ENCODE measurements around the gene RNF207. TPM values are rescaled to one million over a fixed set of nuclear protein-coding genes. Genes with fewer than 3 reads are reported as not detected.

RNF207 gene
- total RNA-seq, 1 experiment from 2014 or later = 4.9 TPM

- peaks cover 4 to 11% of the 10 kb centered on the region in 2 experiments; a peak in 3 of 4 replicates for H3K4me1 Mint-ChIP-seq
- H3K9ac ChIP-seq (ENCODE audit: extremely low read depth, insufficient read length, low read length) = no peak overlapping the region
Measured at GRCh38 chr1:6259491-6260362, 53.8 kb downstream of the RNF207 start.

More at GRCh38 chr1:6259491-6260362, 53.8 kb downstream of the RNF207 start:
- no peak overlapping the region for H4K5ac ChIP-seq (ENCODE audit: insufficient read length, low read depth, low read length)
- no peaks in the 10 kb centered on the region for H4K20me1 ChIP-seq (ENCODE audit: control insufficient read depth, insufficient read depth, insufficient read length)
- H4K8ac ChIP-seq (replicated peaks; ENCODE audit: insufficient read length, low read depth, low read length) = no peak overlapping the region
- no peak overlapping the region for H3K56ac ChIP-seq (ENCODE audit: insufficient read length, low read depth, low read length)
- Mint-ChIP-seq H3K27ac (no peak overlapping the region), H3K4me3 (peak overlapping the region; percentile 48 to 76), H3K9me3 (no peaks in the 10 kb centered on the region), H3K36me3 (ENCODE audit: insufficient read depth in 1 of 3, low read depth in 3 of 3) (peaks cover 0 to 4% (median 0%) of the 10 kb centered on the region in 3 experiments; a peak in 3 of 7 replicates), H3K27me3 (ENCODE audit: low read depth) (peaks cover 44% of the 10 kb centered on the region)
- no peak overlapping the region for H3K18ac ChIP-seq (ENCODE audit: insufficient read length, low read depth, low read length)
- H2BK20ac ChIP-seq (ENCODE audit: low read depth, low read length, poor library complexity, severe bottlenecking) = no peak overlapping the region
- no peaks in the 10 kb centered on the region for H3K9me3 ChIP-seq (ENCODE audit: control insufficient read depth, low read depth, low read length)
- no peak overlapping the region for H2BK12ac ChIP-seq (ENCODE audit: insufficient read length, low read depth, low read length)
- no peak overlapping the region for H3K4ac ChIP-seq (ENCODE audit: low read depth, low read length)
- no peak overlapping the region for H2BK15ac ChIP-seq (ENCODE audit: low read depth, low read length)
- H2BK5ac ChIP-seq (ENCODE audit: insufficient read length, low read length) = no peak overlapping the region
- peaks cover 7% of the 10 kb centered on the region; the same call in 1 of the 2 replicates for H3K27me3 ChIP-seq (ENCODE audit: insufficient read depth, low read length)
- no peak overlapping the region for H3K23ac ChIP-seq (ENCODE audit: insufficient read length, low read depth, low read length)
- H3T11ph ChIP-seq (ENCODE audit: low read length) = no peak overlapping the region
- H3K4me1 ChIP-seq (ENCODE audit: insufficient read depth, low read length) = no peaks in the 10 kb centered on the region
- no peak overlapping the region for H2BK120ac ChIP-seq (ENCODE audit: low read depth, low read length, poor library complexity, severe bottlenecking)
- DNase-seq = peak; percentile 87
- 0 out of 3 replicates have a peak, but pooled peaks have one; percentile 10 for TF ChIP-seq CTCF (conservative IDR thresholded peaks at IDR 0.05)
- H4K91ac ChIP-seq (ENCODE audit: insufficient read length, low read depth, low read length) = no peak overlapping the region
- no peak overlapping the region for H3K14ac ChIP-seq (ENCODE audit: insufficient read depth, low read length)
- no peak overlapping the region for H2AFZ ChIP-seq (ENCODE audit: low read length)
- peaks cover 4% of the 10 kb centered on the region for H3K23me2 ChIP-seq (ENCODE audit: insufficient read length, low read depth, low read length, poor library complexity, severe bottlenecking)
- no CpG with 5 or more reads among the region's 46 CpGs for WGBS (ENCODE audit: extremely low coverage, insufficient read length, low lambda C conversion rate)
- H3K27ac ChIP-seq (ENCODE audit: insufficient read length, low read depth, low read length) = no peak overlapping the region
- H3K79me1 ChIP-seq (ENCODE audit: insufficient read depth, low read depth, low read length, poor library complexity, severe bottlenecking) = no peaks in the 10 kb centered on the region
- no peak overlapping the region for H2AK5ac ChIP-seq (ENCODE audit: insufficient read length, low read length)
- peak overlapping the region; percentile 31 for H3K4me2 ChIP-seq (ENCODE audit: insufficient read depth, insufficient read length, low read length)
- H3K79me2 ChIP-seq (ENCODE audit: insufficient read depth, low read length) = no peaks in the 10 kb centered on the region
